Suppressor macrophage treated with lipopolysaccharide for 4 hours (primary cell): Measurements from ENCODE around the gene MLLT1.

Experiments
- DNase-seq: peaks from one replicate; pipeline ENCODE4 v3.0.0-alpha.2; 2020

MLLT1 gene

DNA sequence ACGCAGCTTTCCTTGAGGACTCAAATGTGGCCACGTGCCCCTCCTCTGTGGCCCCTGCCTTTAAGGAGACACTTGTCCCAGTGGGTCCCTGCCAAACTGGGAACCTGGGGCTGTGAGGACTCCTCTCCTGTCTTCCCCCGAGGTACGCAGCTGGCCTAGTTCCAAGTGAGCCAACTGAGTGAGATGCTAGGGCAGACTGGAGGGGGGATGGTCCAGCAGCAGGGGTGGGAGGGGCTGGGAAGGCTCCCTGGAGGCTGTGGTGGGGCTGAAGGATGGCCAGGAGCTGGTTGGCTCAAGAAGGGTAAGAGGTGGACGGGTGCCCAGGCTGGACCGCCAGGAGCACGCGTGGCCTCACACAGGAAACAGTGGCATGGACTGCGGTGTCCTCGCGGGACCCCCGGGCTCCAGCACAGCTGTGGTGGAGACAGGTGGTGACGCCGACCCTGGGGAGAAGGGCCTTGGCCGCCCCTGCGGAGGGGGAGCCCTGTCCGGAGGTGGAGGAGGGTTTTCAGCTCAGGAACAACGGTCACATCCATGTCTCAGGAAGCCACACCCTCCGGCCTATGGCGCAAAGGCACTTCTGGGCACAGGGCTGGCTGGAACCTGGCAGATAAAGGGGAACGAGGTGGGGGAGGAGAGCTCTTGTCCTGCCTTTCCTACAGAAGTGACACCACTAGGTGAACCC lies 45.8 kb downstream of the MLLT1 start:
- peak; percentile 18 for DNase-seq

DNA sequence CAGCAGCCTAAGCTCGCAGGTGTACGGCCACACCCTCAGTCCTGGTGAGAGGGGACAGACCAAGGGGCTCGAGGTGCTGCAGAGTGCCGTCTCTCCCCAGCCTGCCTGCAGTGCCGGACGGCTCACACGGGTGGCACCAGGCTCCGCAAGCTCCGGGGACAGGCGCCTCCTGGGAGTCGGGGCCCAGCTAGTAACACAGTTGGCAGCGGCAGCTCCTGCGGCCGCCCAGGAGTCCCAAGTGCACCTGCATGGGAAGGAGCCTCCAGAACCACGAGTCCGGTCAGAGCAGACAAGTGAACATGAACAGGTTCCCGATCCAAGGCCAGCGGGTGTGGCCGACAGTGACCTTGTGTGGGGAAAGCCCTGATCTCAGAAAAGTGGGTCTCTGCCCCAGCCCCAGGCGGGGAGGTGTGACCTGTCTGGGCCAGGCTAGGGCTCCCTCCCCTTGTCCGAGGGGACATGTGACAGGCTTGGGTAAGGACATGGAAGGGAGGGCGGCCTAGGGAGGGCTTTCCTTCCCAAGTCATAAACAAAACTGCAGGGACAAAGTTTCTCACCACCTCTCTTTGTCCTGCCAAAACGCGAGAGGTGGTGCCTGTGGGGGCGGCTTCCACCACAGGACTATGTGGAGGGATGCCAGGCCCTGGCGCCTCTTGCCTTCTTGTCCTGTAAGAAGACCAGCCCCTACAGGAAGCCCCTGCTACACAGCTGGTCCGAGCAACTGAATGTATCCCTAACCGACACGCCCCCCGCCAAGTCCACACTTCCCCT lies 46.5 kb downstream of the MLLT1 start:
- DNase-seq: no peak

GRCh38 chr19:6232601-6233055 lies 47.1 kb downstream of the MLLT1 start:
- DNase-seq: no peak

GRCh38 chr19:6230991-6231448 lies 48.8 kb downstream of the MLLT1 start:
- DNase-seq: no peak

GRCh38 chr19:6229951-6230712 lies 49.6 kb downstream of the MLLT1 start:
- DNase-seq: no peak

DNA sequence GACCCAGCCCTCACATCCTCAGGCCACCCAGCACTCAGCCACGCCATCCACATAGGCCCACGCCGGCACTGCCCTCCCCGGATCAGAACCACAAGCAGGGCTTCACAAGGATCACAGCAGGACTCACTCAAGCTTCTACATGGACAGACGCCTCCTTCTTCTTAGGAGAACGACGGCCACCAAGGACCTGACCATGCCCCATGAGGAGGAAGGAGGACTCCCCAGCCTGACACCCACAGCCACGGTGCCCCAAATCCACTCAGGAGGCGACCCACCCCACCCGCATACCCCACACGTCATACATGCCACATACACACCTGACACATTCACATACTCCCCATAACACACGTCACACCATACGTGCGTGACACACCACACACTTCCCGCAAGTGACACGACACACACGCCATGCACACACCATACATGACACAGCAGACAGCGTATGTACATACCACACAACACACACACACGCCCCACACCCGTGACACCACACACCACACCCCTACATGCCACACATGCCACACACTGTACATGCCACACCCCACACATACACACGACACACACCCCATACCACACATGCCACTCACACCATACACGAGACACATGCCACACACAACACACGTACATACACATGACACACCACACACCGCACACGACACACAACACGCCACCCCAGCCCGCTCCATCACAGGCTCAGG lies 50.4 kb downstream of the MLLT1 start:
- no peak for DNase-seq

GRCh38 chr19:6228551-6229215 lies 51.1 kb downstream of the MLLT1 start:
- DNase-seq: no peak

- no peak for DNase-seq
These were observed 51.8 kb downstream of the MLLT1 start for GRCh38 chr19:6227936-6228325.

GRCh38 chr19:6227156-6227935 lies 52.4 kb downstream of the MLLT1 start:
- no peak for DNase-seq

DNA sequence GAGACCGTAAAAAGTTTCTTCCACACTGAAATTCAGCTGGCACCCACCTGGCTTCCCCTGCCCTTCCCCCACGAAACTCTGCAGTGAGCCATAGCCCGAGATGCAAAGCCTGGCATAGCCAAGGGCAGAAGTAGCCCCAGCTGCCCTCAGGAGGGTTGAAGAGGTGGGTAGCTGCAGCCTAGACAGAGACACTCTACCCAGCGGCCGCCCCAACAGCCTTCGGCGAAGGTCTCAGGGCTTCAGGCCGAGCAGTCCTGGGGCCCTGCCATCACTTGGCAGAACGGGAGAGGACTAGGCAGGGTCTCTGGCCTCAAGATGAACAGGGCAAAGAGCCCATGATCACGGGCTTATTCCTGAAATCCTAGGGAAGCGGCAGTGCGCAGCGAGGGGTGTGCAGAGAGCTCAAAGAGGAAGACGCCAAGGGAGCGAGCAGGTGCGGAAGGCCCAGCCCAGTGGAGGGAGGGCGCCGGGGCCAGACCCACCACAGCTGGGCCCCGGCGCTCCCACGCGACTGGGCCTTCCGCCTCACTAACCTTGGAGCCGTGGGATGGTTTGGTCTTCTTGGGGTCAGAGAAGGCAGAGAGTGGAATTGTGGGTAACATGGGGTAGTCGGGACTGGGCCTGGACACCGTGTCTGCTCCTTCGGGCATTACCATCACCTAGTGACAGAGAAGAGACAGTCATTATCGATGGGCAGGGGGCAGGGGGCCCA lies 53.2 kb downstream of the MLLT1 start:
- no peak for DNase-seq

DNA sequence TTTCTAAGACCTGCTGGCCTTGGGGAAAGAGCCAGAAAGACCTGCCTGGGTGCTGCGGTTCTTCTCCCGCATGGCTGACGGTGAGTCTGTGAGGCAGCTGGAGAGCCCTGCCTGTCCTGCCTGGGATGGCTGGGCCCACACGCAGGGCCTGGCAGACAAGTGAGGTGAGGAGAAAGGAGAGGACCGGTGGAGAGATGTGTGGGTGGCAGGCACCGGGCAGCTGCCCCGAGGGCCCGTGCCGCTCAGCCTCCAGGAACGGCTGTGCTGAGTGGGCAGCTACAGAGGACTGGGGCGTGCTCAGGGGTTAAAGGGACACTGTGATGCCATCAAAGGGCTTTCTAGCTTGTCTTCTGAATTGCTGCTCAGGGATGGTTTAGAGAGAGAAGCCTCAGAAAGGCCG lies 53.8 kb downstream of the MLLT1 start:
- DNase-seq: no peak

GRCh38 chr19:6225232-6225865 lies 54.4 kb downstream of the MLLT1 start:
- DNase-seq: no peak

DNA sequence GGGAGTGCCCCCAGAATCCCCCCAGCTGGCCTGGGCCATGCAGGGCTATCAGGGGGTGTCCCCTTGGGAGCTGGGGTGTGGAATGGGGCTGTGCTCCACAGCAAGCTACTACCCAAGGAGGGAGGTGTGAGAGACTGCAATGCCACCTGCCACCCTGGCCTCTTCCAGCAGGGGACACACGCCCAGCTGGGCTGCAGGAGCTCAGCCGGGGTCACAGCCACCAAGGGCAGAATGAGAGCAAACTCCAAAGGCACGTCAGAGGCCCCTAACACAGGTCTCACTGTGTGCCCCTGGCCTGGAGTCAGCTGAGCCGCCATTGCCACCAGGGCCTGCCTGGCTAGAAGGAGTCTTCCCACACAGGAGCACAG lies 55.5 kb downstream of the MLLT1 start:
- no peak for DNase-seq

DNA sequence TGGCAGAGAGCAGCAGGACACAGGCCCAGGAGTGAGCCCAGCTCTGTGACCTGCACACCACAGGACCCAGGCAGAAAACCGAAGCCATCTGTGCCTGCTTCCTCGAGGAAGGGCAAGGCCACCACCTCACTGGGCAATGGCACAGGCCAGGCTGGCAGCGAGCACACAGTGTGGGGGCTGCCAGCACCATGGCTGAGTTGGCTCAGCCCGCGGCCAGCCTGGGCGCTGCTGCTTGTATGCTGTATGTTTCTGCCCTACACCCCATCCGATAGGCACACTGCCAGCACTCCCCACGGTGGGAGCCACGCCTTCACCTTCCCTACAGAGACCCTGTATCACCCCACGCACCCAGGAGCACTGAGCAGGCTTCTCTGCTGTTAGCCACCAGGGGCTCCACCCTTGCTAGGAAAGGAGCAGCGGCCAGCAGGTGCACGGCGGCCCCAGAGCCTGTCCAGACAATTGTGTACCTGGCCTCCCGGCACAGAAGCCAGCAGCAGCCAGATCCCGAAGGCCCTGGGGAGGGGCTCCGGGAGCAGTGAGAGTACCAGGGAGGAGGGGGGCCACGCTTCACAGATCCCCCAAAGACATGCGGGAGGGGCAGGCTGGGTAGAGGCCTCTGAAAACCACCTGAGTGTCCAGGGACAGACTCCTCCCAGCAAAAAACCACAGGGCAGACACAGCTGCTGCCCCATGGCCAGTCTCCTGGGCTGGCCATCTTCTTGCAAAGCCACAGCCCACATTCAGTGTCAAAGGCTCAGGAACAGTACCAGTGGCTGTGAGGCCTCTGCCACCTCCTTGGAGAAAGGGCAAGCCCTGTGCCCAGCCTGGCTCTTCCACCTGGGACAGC lies 56.1 kb downstream of the MLLT1 start:
- no peak for DNase-seq

- no peak for DNase-seq
These were observed 56.9 kb downstream of the MLLT1 start for GRCh38 chr19:6222884-6223283.

DNA sequence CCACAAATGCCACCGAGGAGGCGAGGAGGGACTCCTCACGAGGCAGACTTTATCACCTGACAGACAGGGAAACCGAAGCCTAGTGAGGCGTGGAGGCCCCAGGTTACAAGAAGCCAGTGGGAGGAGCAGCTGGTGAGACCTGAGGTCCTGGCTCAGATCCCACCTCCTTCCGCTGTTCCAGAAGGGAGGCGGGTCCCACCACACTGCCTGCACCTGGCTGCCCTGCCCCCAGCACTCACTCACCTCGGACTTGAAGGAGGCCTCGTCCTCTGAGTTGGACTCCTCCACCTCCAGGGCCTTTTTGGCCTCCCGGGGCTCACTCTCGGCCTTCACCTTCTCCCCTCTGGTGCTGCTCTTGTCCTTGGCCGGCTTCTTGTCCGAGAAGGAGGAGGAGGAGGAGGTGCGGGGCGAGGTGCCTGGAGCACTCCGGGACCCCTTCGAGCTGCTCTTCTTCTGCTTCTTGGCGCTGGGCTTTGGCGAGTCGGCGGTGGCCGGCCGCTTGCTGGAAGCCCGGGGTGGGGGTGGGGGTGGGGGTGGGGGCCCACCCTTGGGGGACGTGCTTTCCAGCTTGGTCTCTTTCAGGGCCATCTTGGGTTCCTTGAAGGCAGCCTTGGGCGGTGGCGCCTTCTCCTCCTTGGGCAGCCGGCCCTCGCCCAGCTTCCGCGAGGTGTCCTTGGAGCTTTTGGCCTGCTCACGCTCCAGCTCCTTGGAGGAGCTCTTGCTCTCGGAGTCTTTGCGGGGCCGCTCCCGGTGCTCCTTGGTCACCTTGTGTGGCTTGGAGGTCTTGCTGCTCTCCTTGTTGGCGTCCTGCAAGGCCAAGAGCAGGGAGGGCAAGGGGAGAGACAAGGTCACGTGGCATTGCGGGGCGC lies 57.7 kb downstream of the MLLT1 start:
- no peak for DNase-seq

GRCh38 chr19:6221220-6221877 lies 58.4 kb downstream of the MLLT1 start:
- DNase-seq: no peak
